Neural crest cell (in vitro differentiated cells): ENCODE measurements around the gene USP40. TPM values are rescaled to one million over a fixed set of nuclear protein-coding genes. Genes with fewer than 3 reads are reported as not detected.

Source experiments
- DNase-seq: peaks from one replicate; pipeline ENCODE4 v3.0.0; 2021; ENCODE audit warnings: low read depth, mixed read lengths, low spot score
- H3K27ac Mint-ChIP-seq: one replicate; pipeline ENCODE4 v1.8.0; 2021; ENCODE audit warnings: mild to moderate bottlenecking, mixed read lengths; ENCODE audit not compliant: unreplicated experiment
- H3K27me3 Mint-ChIP-seq: 2 replicates; pipeline ENCODE4 v1.8.0; 2021; ENCODE audit warnings: low read depth, mild to moderate bottlenecking, mixed read lengths
- H3K36me3 Mint-ChIP-seq: 2 replicates; pipeline ENCODE4 v1.8.0; 2021; ENCODE audit warnings: low read depth, mild to moderate bottlenecking, mixed read lengths
- H3K4me1 Mint-ChIP-seq: 2 replicates; pipeline ENCODE4 v1.8.0; 2021; ENCODE audit warnings: mixed read lengths
- H3K4me3 Mint-ChIP-seq: one replicate; pipeline ENCODE4 v1.8.0; 2021; ENCODE audit warnings: mild to moderate bottlenecking, mixed read lengths
- H3K9me3 Mint-ChIP-seq: 2 replicates; pipeline ENCODE4 v1.8.0; 2021; ENCODE audit warnings: mixed read lengths
- CTCF ChIP-seq: fragments of 200-600 bp; sonication (generic); conservative IDR thresholded peaks from 2 replicates; pipeline ENCODE4 v1.5.0; 2021; ENCODE audit warnings: antibody characterized with exemption, mild to moderate bottlenecking
- total RNA-seq: library from RNA; stranded (reverse); gene quantifications from 2 replicates; pipeline ENCODE4 v1.2.1, GENCODE V29; 2021

Gene USP40
- total RNA-seq, 1 donor from 2014 or later = 25.3 TPM

GRCh38 chr2:233481368-233482142, 85.0 kb downstream of the USP40 start:
- no peak for DNase-seq
- peak overlapping the region; percentile 50 for H3K27ac Mint-ChIP-seq
- TF ChIP-seq CTCF = no peak
- no peaks in the 10 kb centered on the region for H3K27me3 Mint-ChIP-seq
- no peak overlapping the region for H3K4me3 Mint-ChIP-seq
- H3K9me3 Mint-ChIP-seq = peaks cover 3% of the 10 kb centered on the region
- H3K36me3 Mint-ChIP-seq = peaks cover 25% of the 10 kb centered on the region
- peaks cover 17% of the 10 kb centered on the region for H3K4me1 Mint-ChIP-seq

- no peak for DNase-seq
- H3K27me3 Mint-ChIP-seq = no peaks in the 10 kb centered on the region
- H3K9me3 Mint-ChIP-seq = peaks cover 3% of the 10 kb centered on the region
- peaks cover 25% of the 10 kb centered on the region for H3K36me3 Mint-ChIP-seq
- H3K4me3 Mint-ChIP-seq = no peak overlapping the region
- TF ChIP-seq CTCF = no peak
- H3K27ac Mint-ChIP-seq = peak overlapping the region; percentile 50
- peaks cover 11% of the 10 kb centered on the region for H3K4me1 Mint-ChIP-seq
These were observed 85.9 kb downstream of the USP40 start for GRCh38 chr2:233480490-233481202.

- H3K9me3 Mint-ChIP-seq = peaks cover 3% of the 10 kb centered on the region
- H3K4me3 Mint-ChIP-seq = no peak overlapping the region
- H3K27me3 Mint-ChIP-seq = no peaks in the 10 kb centered on the region
- H3K27ac Mint-ChIP-seq = no peak overlapping the region
- DNase-seq = no peak
- H3K4me1 Mint-ChIP-seq = peaks cover 11% of the 10 kb centered on the region
- H3K36me3 Mint-ChIP-seq = peaks cover 20% of the 10 kb centered on the region
- TF ChIP-seq CTCF = no peak
These were observed 86.7 kb downstream of the USP40 start for GRCh38 chr2:233479616-233480489.

- Mint-ChIP-seq H3K27me3 (no peaks in the 10 kb centered on the region), H3K27ac (no peak overlapping the region), H3K4me1 (peaks cover 11% of the 10 kb centered on the region), H3K9me3 (peaks cover under 1% of the 10 kb centered on the region), H3K36me3 (peaks cover 10% of the 10 kb centered on the region), H3K4me3 (no peak overlapping the region)
- TF ChIP-seq CTCF = no peak
- DNase-seq = no peak
These were observed 88.8 kb downstream of the USP40 start for GRCh38 chr2:233477548-233478433.
